Adrenal gland (tissue), 12 donors: ENCODE results near the gene CCSER1. TPM values are rescaled to one million over a fixed set of nuclear protein-coding genes. Genes with fewer than 3 reads are reported as not detected.

Experiments
- DNase-seq, 7 donors: peaks; one replicate each; pipeline ENCODE4 v3.0.0-alpha.2; 2019 to 2020
- H3K27ac ChIP-seq, 5 donors: fragments of 200-600 bp; sonication (generic) in 4 of 5; 1 replicate in 3 of 5; 2 replicates in 2 of 5; pipeline versions ENCODE4 v1.5.1 to v1.8.0; 2016 to 2020; ENCODE audit warnings: mild to moderate bottlenecking in 1 of 5
- H3K27me3 ChIP-seq: fragments of 200-600 bp; 2 replicates; pipeline ENCODE4 v1.8.0; 2021
- H3K36me3 ChIP-seq, 2 donors: fragments of 200-600 bp; replicated peaks in 1 of 2; 1 replicate in 1 of 2; 2 replicates in 1 of 2; pipeline versions ENCODE4 v1.5.1 to v1.8.0; 2018 to 2022
- H3K4me1 ChIP-seq, 2 donors: fragments of 200-600 bp; replicated peaks in 1 of 2; 1 replicate in 1 of 2; 2 replicates in 1 of 2; pipeline versions ENCODE4 v1.5.1 to v1.8.0; 2018 to 2021
- H3K4me3 ChIP-seq, 4 donors: fragments of 200-600 bp; sonication (generic) in 3 of 4; one replicate each; pipeline ENCODE4 v1.5.1; 2016 to 2018
- H3K9me3 ChIP-seq, 3 donors: fragments of 200-600 bp; sonication (generic) in 1 of 3; replicated peaks in 1 of 3; 1 replicate in 2 of 3; 2 replicates in 1 of 3; pipeline versions ENCODE4 v1.5.1 to v1.8.0; 2016 to 2021
- POLR2A ChIP-seq, 2 donors: fragments of 450-650 bp; IDR thresholded peaks; one replicate each; pipeline ENCODE4 v1.6.1; 2017; ENCODE audit warnings: antibody characterized with exemption in 2 of 2, mild to moderate bottlenecking in 2 of 2, moderate library complexity in 1 of 2
- WGBS, 4 donors: extraction: QIAGEN DNeasy Blood & Tissue Kit in 2 of 4; methylation state at CpG; one replicate each; pipeline versions ENCODE4 v1.1.5 to v1.1.7; 2013 to 2017; 5-methylcytosine and 5-hydroxymethylcytosine counted together
- intact Hi-C, 2 donors: fragments of 100-400 bp; cut with DNase I; formaldehyde crosslinking; loops; one replicate each; pipeline versions ENCODE4 v1.14.1 to v1.15.0; 2022 to 2023
- polyA plus RNA-seq, 3 donors: library from polyadenylated mRNA; stranded (reverse); fragments of 200-250 nt in 2 of 3; fragments of 350-450 nt in 1 of 3; fragmentation: Illumina TruSeq in 1 of 3; extraction: RNeasy Lipid Tissue Mini Kit (QIAGEN cat#74804) in 1 of 3; gene quantifications; one replicate each; pipeline ENCODE4 v1.2.3, GENCODE V29; 2013 to 2014
- total RNA-seq, 9 donors: library from RNA; depleted of rRNA in 4 of 9; stranded (reverse); fragments of >200 nt in 4 of 9; fragments of 120-200 nt in 1 of 9; fragmentation: NEBNext Ultra II Directional in 1 of 9; extraction: Animal tissue kit (Norgen Biotek cat#: 25700) in 1 of 9; gene quantifications; one replicate each; pipeline versions ENCODE4 v1.1.0 to v1.2.4, GENCODE V29; 2013 to 2023
- TF ChIP-seq, protein P1 (sequence below), 6 experiments: fragments of 450-650 bp in 4 of 6; fragments of 200-600 bp in 2 of 6; sonication (generic) in 1 of 6; IDR thresholded peaks; 1 replicate in 5 of 6; 2 replicates in 1 of 6; pipeline versions ENCODE4 v1.5.1 to v1.8.0; 2016 to 2021; ENCODE audit warnings: antibody characterized with exemption in 6 of 6, mild to moderate bottlenecking in 2 of 6, moderate library complexity in 1 of 6
- donor health status: healthy with polysubstance abuse.
- donor health status: Bipolar disorder and iron deficiency.
- donor health status: DM: yes; HTN: yes; CAD: no.
- donor health status: DM: no; HTN: no; CAD: no.
- donor health status: DM: no; HTN: no; CAD: no.
- donor health status: DM: yes; HTN: yes; CAD: no.

Gene CCSER1
- total and polyA plus RNA-seq, 12 donors, result 0.14 to 11.7 (median 2.3) TPM; not detected in 1

DNA sequence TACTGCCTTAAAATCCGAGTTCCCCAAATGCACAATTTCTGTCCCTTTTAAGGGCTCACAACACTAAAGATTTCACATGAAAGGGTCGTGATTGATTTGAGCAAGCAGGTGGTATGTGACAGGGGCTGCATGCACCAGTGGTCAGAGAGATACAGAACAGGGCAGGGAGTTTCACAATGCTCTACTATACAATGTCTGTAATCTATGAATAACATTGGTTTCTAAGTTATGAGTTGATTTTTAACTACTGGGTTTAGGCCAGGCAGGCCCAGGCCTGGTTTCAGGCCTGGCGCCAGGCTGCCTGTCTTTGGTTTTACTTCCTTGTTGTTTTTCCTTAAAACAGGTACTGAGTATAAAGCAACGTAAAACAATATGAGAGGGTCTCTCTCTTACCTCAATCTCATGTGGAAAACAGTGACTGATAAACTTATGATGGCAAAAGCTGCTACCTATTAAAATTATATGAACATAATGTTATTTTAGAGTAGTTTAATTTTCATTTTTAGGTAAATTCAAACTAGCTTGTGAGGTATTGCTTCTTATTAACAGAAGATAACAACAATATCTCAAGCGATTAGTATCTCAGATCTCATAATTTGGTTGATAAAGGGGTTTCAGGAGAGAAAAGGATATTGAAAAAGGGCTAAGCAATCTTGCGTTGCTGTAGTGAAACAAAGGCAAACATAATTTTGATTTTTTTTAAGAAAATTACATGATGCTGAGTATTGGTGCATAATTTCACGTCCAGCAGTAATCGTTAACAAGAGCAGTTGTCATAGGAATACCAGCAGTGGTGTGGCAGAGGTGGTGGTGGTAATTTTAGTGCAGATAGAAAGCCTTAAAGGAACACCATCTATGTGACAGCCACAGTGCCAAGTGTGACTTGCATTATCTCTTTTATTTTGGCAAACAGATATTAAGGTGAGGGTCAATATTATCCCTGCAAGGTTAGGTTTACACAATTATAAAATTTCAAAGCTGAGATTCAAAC lies 1232.1 kb downstream of the CCSER1 start:
- Histone ChIP-seq H3K4me1 (no peaks in the 10 kb centered on the region), H3K9me3 (no peaks in the 10 kb centered on the region), H3K4me3 (no peak overlapping the region), H3K36me3 (no peaks in the 10 kb centered on the region), H3K27me3 (no peaks in the 10 kb centered on the region), H3K27ac (no peak overlapping the region)
- no peak for DNase-seq
- intact Hi-C loops, result no loop called here
- TF ChIP-seq POLR2A (IDR thresholded peaks at IDR 0.05), result no peak
- TF ChIP-seq, protein P1, sequence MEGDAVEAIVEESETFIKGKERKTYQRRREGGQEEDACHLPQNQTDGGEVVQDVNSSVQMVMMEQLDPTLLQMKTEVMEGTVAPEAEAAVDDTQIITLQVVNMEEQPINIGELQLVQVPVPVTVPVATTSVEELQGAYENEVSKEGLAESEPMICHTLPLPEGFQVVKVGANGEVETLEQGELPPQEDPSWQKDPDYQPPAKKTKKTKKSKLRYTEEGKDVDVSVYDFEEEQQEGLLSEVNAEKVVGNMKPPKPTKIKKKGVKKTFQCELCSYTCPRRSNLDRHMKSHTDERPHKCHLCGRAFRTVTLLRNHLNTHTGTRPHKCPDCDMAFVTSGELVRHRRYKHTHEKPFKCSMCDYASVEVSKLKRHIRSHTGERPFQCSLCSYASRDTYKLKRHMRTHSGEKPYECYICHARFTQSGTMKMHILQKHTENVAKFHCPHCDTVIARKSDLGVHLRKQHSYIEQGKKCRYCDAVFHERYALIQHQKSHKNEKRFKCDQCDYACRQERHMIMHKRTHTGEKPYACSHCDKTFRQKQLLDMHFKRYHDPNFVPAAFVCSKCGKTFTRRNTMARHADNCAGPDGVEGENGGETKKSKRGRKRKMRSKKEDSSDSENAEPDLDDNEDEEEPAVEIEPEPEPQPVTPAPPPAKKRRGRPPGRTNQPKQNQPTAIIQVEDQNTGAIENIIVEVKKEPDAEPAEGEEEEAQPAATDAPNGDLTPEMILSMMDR (IDR thresholded peaks at IDR 0.05), result no peak
- 72 to 87% (median 79%) methylated on average over 8 of the region's 8 CpGs for WGBS, 4 donors

DNA sequence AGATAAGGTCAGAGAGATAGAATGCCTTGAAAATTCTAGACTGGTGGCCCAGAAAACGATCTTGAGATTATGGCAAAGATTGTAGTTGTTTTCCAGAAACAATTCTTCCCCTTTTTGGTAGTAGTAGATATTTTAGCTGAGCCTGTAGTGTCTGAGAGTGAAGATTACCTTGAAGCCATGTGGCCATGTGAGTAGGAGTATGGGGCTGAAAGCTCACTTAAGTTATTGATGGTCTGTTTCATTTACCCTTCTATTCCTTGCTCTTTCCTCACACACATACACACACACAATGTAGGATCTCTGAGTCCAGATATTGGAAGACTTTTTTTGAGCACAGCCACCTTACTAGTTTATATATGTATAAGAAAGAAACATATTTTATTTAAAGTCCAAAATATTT lies 1234.9 kb downstream of the CCSER1 start:
- WGBS, 4 donors, result 43 to 61% (median 47%) methylated on average over 1 of the region's 1 CpG
- DNase-seq, result no peak
- TF ChIP-seq POLR2A (IDR thresholded peaks at IDR 0.05), result no peak
- TF ChIP-seq, protein P1 (IDR thresholded peaks at IDR 0.05), result no peak
- Histone ChIP-seq H3K27me3 (no peaks in the 10 kb centered on the region), H3K9me3 (no peaks in the 10 kb centered on the region), H3K36me3 (no peaks in the 10 kb centered on the region), H3K4me1 (no peaks in the 10 kb centered on the region), H3K27ac (no peak overlapping the region), H3K4me3 (no peak overlapping the region)
- intact Hi-C loops, result no loop called here

DNA sequence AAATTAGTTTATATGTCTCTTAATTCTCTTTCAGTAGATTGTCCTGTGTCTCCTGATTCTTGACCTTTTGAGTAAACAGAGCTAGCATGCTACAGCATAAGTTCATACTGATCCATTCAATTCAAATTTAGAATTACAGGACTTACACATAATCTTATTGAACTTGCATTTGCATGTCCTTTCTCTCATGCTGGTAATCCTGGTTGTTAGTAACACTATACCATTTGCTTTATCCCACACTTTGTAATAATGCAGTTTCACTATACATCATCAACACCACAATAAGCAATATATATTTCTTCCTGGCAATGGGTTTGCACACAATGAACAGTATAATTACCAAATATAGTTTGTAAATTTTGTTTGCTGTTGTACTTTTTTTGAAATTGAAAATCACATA lies 1239.4 kb downstream of the CCSER1 start:
- no peak for DNase-seq
- Histone ChIP-seq H3K4me3 (no peak overlapping the region), H3K27me3 (no peaks in the 10 kb centered on the region), H3K27ac (no peak overlapping the region), H3K4me1 (no peaks in the 10 kb centered on the region), H3K9me3 (no peaks in the 10 kb centered on the region), H3K36me3 (no peaks in the 10 kb centered on the region)
- TF ChIP-seq, protein P1 (IDR thresholded peaks at IDR 0.05), result no peak
- no peak for TF ChIP-seq POLR2A (IDR thresholded peaks at IDR 0.05)
- intact Hi-C loops, result no loop called here

DNA sequence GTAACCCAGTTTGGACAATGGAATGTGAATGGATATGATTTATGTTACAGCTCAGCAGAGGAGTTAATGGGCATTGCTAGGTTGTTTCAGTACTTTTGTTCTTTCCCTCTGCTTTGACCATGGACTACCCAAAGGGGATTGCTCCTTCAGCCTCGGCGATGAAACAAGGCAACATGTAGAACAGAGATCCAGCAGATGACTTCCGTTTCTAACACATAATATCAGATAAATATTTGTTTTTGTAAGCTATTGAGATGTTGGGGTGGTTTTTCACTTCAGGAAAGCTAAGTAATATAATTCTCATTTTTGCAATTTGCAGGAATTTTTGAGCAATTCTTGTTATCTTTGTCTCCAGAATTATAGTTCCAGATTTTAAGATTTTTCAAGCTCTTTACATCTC lies 1241.9 kb downstream of the CCSER1 start:
- Histone ChIP-seq H3K9me3 (no peaks in the 10 kb centered on the region), H3K27me3 (no peaks in the 10 kb centered on the region), H3K4me3 (no peak overlapping the region), H3K36me3 (no peaks in the 10 kb centered on the region), H3K27ac (no peak overlapping the region), H3K4me1 (no peaks in the 10 kb centered on the region)
- intact Hi-C loops, result no loop called here
- DNase-seq, result no peak
- TF ChIP-seq, protein P1 (IDR thresholded peaks at IDR 0.05), result no peak
- TF ChIP-seq POLR2A (IDR thresholded peaks at IDR 0.05), result no peak
- 74 to 86% (median 85%) methylated on average over 3 of the region's 3 CpGs for WGBS, 4 donors
